Caco-2 (cell line): ENCODE results near the gene MRPL58. TPM values are rescaled to one million over a fixed set of nuclear protein-coding genes. Genes with fewer than 3 reads are reported as not detected.

Source experiments
- BruUV-seq: library from RNA; stranded (reverse); fragments of 400-500 nt; replicated peaks from 2 replicates; lab custom pipeline; 2021; lab: Mats Ljungman, UMichigan
- CTCF ChIA-PET: fragments of 300-600 bp; sonication (Branson Sonifier 250); formaldehyde crosslinking; loops from one replicate; lab custom pipeline; 2022; ENCODE audit warnings: antibody characterized with exemption; lab: Charles Lee
- POLR2A ChIA-PET: fragments of 300-600 bp; sonication (Branson Sonifier 250); formaldehyde crosslinking; loops from one replicate; lab custom pipeline; 2022; ENCODE audit warnings: antibody characterized with exemption; lab: Charles Lee
- DNase-seq, 2 experiments: peaks; one replicate each; pipeline versions ENCODE4 v3.0.0 to v3.0.0-alpha.2; 2020 to 2022
- H3K27me3 ChIP-seq: replicated peaks from 2 replicates; pipeline ENCODE4 v1.6.0; 2011; ENCODE audit warnings: low read length; ENCODE audit not compliant: control insufficient read depth, insufficient read depth
- H3K36me3 ChIP-seq: 2 replicates; pipeline ENCODE4 v1.5.1; 2011; ENCODE audit warnings: low read length; ENCODE audit not compliant: control insufficient read depth, insufficient read depth
- H3K4me1 ChIP-seq: fragments of 250-450 bp; sonication (Bioruptor Pico); 2 replicates; pipeline ENCODE4 v1.5.1; 2020; ENCODE audit warnings: mild to moderate bottlenecking
- H3K4me3 ChIP-seq: 2 replicates; pipeline ENCODE4 v1.5.1; 2011; ENCODE audit warnings: low read depth, mild to moderate bottlenecking, control low read depth, low read length
- H3K9me3 ChIP-seq: fragments of 250-450 bp; sonication (Bioruptor Pico); 2 replicates; pipeline ENCODE4 v1.5.1; 2020; ENCODE audit warnings: mild to moderate bottlenecking, moderate library complexity
- H3K27ac Mint-ChIP-seq: one replicate; pipeline ENCODE4 v1.8.0; 2022; ENCODE audit warnings: mixed read lengths; ENCODE audit not compliant: unreplicated experiment
- H3K27me3 Mint-ChIP-seq: one replicate; pipeline ENCODE4 v1.8.0; 2022; ENCODE audit warnings: mixed read lengths; ENCODE audit not compliant: insufficient read depth, unreplicated experiment
- H3K36me3 Mint-ChIP-seq: one replicate; pipeline ENCODE4 v1.8.0; 2022; ENCODE audit warnings: mild to moderate bottlenecking, mixed read lengths; ENCODE audit not compliant: insufficient read depth, unreplicated experiment
- H3K4me1 Mint-ChIP-seq: one replicate; pipeline ENCODE4 v1.8.0; 2022; ENCODE audit warnings: low read depth, mixed read lengths; ENCODE audit not compliant: unreplicated experiment
- H3K4me3 Mint-ChIP-seq: one replicate; pipeline ENCODE4 v1.8.0; 2022; ENCODE audit warnings: mild to moderate bottlenecking, moderate library complexity, mixed read lengths; ENCODE audit not compliant: unreplicated experiment
- H3K9me3 Mint-ChIP-seq: one replicate; pipeline ENCODE4 v1.8.0; 2022; ENCODE audit warnings: mixed read lengths; ENCODE audit not compliant: unreplicated experiment
- intact Hi-C: fragments of 100-400 bp; cut with micrococcal nuclease; formaldehyde crosslinking; loops from one replicate; pipeline ENCODE4 v1.10.0; 2022; ENCODE audit not compliant: unreplicated experiment
- total RNA-seq: library from RNA; stranded (reverse); gene quantifications from 2 replicates; pipeline ENCODE4 v1.2.3, GENCODE V29; 2022
- TF ChIP-seq, protein P1 (sequence below), 2 experiments: fragments of 200-600 bp in 1 of 2; IDR thresholded peaks; 1 replicate in 1 of 2; 2 replicates in 1 of 2; pipeline versions ENCODE4 v1.5.1 to v1.8.0; 2011 to 2022; ENCODE audit warnings: antibody characterized with exemption in 1 of 2, control low read depth in 1 of 2, inconsistent platforms in 1 of 2, low read depth in 1 of 2, low read length in 1 of 2, mild to moderate bottlenecking in 1 of 2, moderate library complexity in 1 of 2; ENCODE audit not compliant: insufficient read depth in 1 of 2, severe bottlenecking in 1 of 2, unreplicated experiment in 1 of 2

The MRPL58 gene
- total RNA-seq, 1 experiment from 2014 or later, result 61.0 TPM

DNA sequence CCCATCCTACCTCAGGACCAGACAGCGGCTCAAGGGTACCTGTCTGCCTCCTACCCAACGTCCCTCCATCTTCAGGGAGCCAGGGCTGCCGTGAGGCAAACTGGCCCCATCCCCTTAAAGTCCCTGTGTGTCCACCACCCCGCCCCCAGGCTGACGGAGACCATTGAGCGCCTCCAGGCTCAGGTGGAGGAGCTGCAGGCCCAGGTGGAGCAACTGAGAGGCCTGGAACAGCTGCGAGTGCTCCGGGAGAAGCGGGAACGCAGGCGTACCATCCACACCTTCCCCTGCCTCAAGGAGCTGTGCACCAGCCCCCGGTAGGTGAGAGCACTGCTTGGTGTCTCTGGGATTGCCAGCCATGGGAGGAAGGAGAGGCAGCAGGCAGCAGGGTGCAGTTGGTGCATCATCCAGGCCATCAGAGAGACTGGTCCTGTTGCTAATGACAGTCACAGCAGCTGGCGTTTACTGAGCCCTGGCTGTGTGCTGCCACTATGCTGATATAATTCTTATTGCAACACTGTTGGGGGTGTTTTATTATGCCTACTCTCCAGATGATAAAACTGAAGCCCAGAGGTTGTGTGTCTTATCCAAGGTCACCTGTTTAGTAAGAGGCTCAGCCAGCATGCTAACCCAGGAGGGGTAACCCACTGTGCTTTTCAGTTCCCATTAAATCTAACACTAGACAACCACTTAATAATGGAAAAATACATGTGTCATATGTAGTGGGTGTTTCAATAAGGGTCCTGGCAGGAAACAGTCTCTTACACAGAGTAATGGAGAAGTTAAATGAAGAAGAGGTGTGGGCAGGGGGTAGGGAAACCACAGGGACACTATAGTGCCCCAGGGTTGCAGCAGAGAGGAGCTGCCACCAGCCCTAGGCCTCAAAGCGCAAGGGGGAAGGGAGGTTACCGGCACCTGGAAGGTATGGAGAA, 10.3 kb upstream of the MRPL58 start:
- no peak for DNase-seq
- no peaks in the 10 kb centered on the region for H3K9me3 ChIP-seq
- no peaks in the 10 kb centered on the region for H3K4me1 ChIP-seq
- H3K27me3 Mint-ChIP-seq, result no peaks in the 10 kb centered on the region
- intact Hi-C loops, result no loop called here
- H3K4me1 Mint-ChIP-seq, result no peaks in the 10 kb centered on the region
- BruUV-seq, result no TSS peak
- TF ChIP-seq, protein P1, sequence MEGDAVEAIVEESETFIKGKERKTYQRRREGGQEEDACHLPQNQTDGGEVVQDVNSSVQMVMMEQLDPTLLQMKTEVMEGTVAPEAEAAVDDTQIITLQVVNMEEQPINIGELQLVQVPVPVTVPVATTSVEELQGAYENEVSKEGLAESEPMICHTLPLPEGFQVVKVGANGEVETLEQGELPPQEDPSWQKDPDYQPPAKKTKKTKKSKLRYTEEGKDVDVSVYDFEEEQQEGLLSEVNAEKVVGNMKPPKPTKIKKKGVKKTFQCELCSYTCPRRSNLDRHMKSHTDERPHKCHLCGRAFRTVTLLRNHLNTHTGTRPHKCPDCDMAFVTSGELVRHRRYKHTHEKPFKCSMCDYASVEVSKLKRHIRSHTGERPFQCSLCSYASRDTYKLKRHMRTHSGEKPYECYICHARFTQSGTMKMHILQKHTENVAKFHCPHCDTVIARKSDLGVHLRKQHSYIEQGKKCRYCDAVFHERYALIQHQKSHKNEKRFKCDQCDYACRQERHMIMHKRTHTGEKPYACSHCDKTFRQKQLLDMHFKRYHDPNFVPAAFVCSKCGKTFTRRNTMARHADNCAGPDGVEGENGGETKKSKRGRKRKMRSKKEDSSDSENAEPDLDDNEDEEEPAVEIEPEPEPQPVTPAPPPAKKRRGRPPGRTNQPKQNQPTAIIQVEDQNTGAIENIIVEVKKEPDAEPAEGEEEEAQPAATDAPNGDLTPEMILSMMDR (IDR thresholded peaks at IDR 0.05; ENCODE audit: insufficient read depth in 1 of 2, low read depth in 1 of 2, low read length in 1 of 2, severe bottlenecking in 1 of 2, unreplicated experiment in 1 of 2), result no peak
- H3K4me3 Mint-ChIP-seq, result no peak overlapping the region
- peaks cover 45% of the 10 kb centered on the region for H3K36me3 Mint-ChIP-seq
- no peaks in the 10 kb centered on the region for H3K9me3 Mint-ChIP-seq
- no peak overlapping the region for H3K4me3 ChIP-seq
- H3K27ac Mint-ChIP-seq, result no peak overlapping the region
- ChIA-PET POLR2A (interaction anchor here (0.6 kb wide), 1 partner anchor 10 kb away, joined by 8 read pairs; no protein-coding TSS in a partner anchor), CTCF (no interaction called here)
- H3K27me3 ChIP-seq, result no peaks in the 10 kb centered on the region
- peaks cover 2% of the 10 kb centered on the region for H3K36me3 ChIP-seq

DNA sequence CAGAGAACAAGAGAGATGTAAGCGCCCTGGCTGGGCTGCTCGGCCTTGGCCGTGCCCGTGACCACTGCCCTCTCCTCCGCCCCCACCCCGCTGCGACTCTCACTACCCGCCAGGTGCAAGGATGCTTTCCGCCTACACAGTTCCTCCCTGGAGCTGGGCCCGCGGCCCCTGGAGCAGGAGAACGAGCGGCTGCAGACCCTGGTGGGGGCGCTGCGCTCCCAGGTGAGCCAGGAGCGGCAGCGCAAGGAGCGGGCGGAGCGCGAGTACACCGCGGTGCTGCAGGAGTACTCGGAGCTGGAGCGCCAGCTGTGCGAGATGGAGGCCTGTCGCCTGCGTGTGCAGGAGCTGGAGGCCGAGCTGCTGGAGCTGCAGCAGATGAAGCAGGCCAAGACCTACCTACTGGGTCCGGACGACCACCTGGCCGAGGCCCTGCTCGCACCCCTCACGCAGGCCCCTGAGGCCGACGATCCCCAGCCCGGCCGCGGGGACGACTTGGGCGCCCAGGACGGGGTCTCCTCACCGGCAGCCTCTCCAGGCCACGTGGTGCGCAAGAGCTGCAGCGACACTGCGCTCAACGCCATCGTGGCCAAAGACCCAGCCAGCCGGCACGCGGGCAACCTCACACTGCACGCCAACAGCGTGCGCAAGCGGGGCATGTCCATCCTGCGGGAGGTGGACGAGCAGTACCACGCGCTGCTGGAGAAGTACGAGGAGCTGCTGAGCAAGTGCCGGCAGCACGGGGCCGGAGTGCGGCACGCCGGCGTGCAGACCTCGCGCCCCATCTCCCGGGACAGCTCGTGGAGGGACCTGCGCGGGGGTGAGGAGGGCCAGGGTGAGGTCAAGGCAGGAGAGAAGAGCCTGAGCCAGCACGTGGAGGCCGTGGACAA, 9.2 kb upstream of the MRPL58 start:
- no peaks in the 10 kb centered on the region for H3K4me1 ChIP-seq
- CTCF ChIA-PET, result interaction anchor here (1.4 kb wide), 1 partner anchor 79 kb away, joined by 4 read pairs; the partner anchor contains the start of gene OTOP2
- Mint-ChIP-seq H3K27ac (no peak overlapping the region), H3K27me3 (no peaks in the 10 kb centered on the region), H3K4me3 (no peak overlapping the region), H3K9me3 (no peaks in the 10 kb centered on the region), H3K4me1 (no peaks in the 10 kb centered on the region), H3K36me3 (peaks cover 42% of the 10 kb centered on the region)
- BruUV-seq, result no TSS peak
- TF ChIP-seq, protein P1 (IDR thresholded peaks at IDR 0.05; ENCODE audit: insufficient read depth in 1 of 2, low read depth in 1 of 2, low read length in 1 of 2, severe bottlenecking in 1 of 2, unreplicated experiment in 1 of 2), result no peak
- no peak overlapping the region for H3K4me3 ChIP-seq
- intact Hi-C loops, result no loop called here
- POLR2A ChIA-PET, result interaction anchor here (0.6 kb wide), 1 partner anchor 11 kb away, joined by 8 read pairs; no protein-coding TSS in a partner anchor
- no peaks in the 10 kb centered on the region for H3K9me3 ChIP-seq
- H3K27me3 ChIP-seq, result no peaks in the 10 kb centered on the region
- peaks cover 2% of the 10 kb centered on the region for H3K36me3 ChIP-seq
- DNase-seq, result no peak

DNA sequence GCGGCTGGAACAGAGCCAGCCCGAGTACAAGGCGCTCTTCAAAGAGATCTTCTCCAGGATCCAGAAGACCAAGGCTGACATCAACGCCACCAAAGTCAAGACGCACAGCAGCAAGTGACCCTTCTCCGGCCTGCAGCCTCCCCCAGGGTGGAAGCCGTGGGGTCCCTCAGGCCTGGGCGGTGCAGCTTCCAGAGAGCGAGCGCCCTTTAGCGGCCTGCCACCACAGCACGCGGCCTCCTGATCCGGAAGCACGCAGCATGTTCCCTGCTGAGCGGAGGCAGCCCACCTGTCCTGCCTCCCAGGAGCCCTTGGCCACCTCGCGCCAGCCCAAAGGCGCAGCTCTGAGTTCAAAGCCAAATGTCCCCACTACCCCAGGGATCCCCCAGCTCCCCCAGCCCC, 8.5 kb upstream of the MRPL58 start:
- Mint-ChIP-seq H3K4me1 (no peaks in the 10 kb centered on the region), H3K27ac (no peak overlapping the region), H3K9me3 (no peaks in the 10 kb centered on the region), H3K36me3 (peaks cover 39% of the 10 kb centered on the region), H3K27me3 (no peaks in the 10 kb centered on the region), H3K4me3 (no peak overlapping the region)
- peaks cover 2% of the 10 kb centered on the region for H3K36me3 ChIP-seq
- ChIA-PET POLR2A (no interaction called here), CTCF (interaction anchor here (1.4 to 1.5 kb wide), 2 partner anchors 42 to 80 kb away, joined by 4 read pairs; partner anchors contain the start of gene OTOP2)
- H3K4me3 ChIP-seq, result no peak overlapping the region
- H3K4me1 ChIP-seq, result no peaks in the 10 kb centered on the region
- intact Hi-C loops, result no loop called here
- DNase-seq, result no peak
- no TSS peak for BruUV-seq
- TF ChIP-seq, protein P1 (IDR thresholded peaks at IDR 0.05; ENCODE audit: insufficient read depth in 1 of 2, low read depth in 1 of 2, low read length in 1 of 2, severe bottlenecking in 1 of 2, unreplicated experiment in 1 of 2), result no peak
- H3K9me3 ChIP-seq, result no peaks in the 10 kb centered on the region
- no peaks in the 10 kb centered on the region for H3K27me3 ChIP-seq
